WTC11 (cell line): Measurements from ENCODE around the gene TMIE. TPM values are rescaled to one million over a fixed set of nuclear protein-coding genes. Genes with fewer than 3 reads are reported as not detected.

Source experiments
- ATAC-seq: fragments of 200-7000 bp; cut with Tn5 transposase; 2 replicates; pipeline ENCODE4 v1.10.0; 2021; ENCODE audit warnings: mild to moderate bottlenecking, moderate library complexity
- CTCF ChIA-PET: fragments of 300-600 bp; sonication (Branson Sonifier 250); formaldehyde crosslinking; loops from one replicate; lab custom pipeline; 2021; ENCODE audit warnings: antibody characterized with exemption; lab: Charles Lee
- POLR2A ChIA-PET: fragments of 350-600 bp; sonication (Branson Sonifier 250); formaldehyde crosslinking; loops from one replicate; lab custom pipeline; 2021; ENCODE audit warnings: antibody characterized with exemption; lab: Charles Lee
- DNase-seq: peaks from one replicate; pipeline ENCODE4 v3.0.0; 2021; ENCODE audit warnings: low spot score
- H3K27ac Mint-ChIP-seq: 2 replicates; pipeline ENCODE4 v1.8.0; 2021; ENCODE audit warnings: mixed read lengths
- H3K27me3 Mint-ChIP-seq: 2 replicates; pipeline ENCODE4 v1.8.0; 2021; ENCODE audit warnings: low read depth, mild to moderate bottlenecking, moderate library complexity, mixed read lengths
- H3K36me3 Mint-ChIP-seq: 2 replicates; pipeline ENCODE4 v1.8.0; 2021; ENCODE audit warnings: mixed read lengths
- H3K4me1 Mint-ChIP-seq: 2 replicates; pipeline ENCODE4 v1.8.0; 2022; ENCODE audit warnings: mixed read lengths
- H3K4me3 Mint-ChIP-seq: 2 replicates; pipeline ENCODE4 v1.8.0; 2021; ENCODE audit warnings: mild to moderate bottlenecking, moderate library complexity, mixed read lengths
- H3K9me3 Mint-ChIP-seq: 2 replicates; pipeline ENCODE4 v1.8.0; 2021; ENCODE audit warnings: mixed read lengths
- CTCF ChIP-seq: fragments of 200-600 bp; IDR thresholded peaks from 2 replicates; pipeline ENCODE4 v1.8.0; 2022; ENCODE audit warnings: antibody characterized with exemption
- KAT7 ChIP-seq: sonication (generic); formaldehyde crosslinking; IDR thresholded peaks from 2 replicates; pipeline ENCODE4 v1.8.1; 2023; ENCODE audit warnings: missing genetic modification reagents, mild to moderate bottlenecking, borderline replicate concordance
- PRDM15 ChIP-seq: sonication (generic); formaldehyde crosslinking; IDR thresholded peaks from 2 replicates; pipeline ENCODE4 v1.8.0; 2022; ENCODE audit warnings: missing genetic modification reagents
- PRRX2 ChIP-seq: fragments of 250-450 bp; sonication (Bioruptor Pico); IDR thresholded peaks from 2 replicates; pipeline ENCODE4 v1.8.0; 2021; ENCODE audit warnings: mild to moderate bottlenecking
- RORB ChIP-seq: fragments of 250-450 bp; sonication (Bioruptor Pico); IDR thresholded peaks from 2 replicates; pipeline ENCODE4 v1.9.0; 2021; ENCODE audit warnings: mild to moderate bottlenecking
- TEAD1 ChIP-seq: sonication (generic); formaldehyde crosslinking; IDR thresholded peaks from 2 replicates; pipeline ENCODE4 v1.8.0; 2022; ENCODE audit warnings: mild to moderate bottlenecking, missing genetic modification reagents
- TP53 ChIP-seq: sonication (generic); formaldehyde crosslinking; IDR thresholded peaks from 2 replicates; pipeline ENCODE4 v1.8.1; 2023; ENCODE audit warnings: mild to moderate bottlenecking, missing genetic modification reagents
- ZBTB43 ChIP-seq: sonication (generic); formaldehyde crosslinking; IDR thresholded peaks from 2 replicates; pipeline ENCODE4 v1.8.1; 2023; ENCODE audit warnings: mild to moderate bottlenecking, missing genetic modification reagents
- ZNF121 ChIP-seq: sonication (generic); formaldehyde crosslinking; IDR thresholded peaks from 2 replicates; pipeline ENCODE4 v1.8.0; 2023; ENCODE audit warnings: missing genetic modification reagents
- ZNF416 ChIP-seq: fragments of 250-450 bp; sonication (Bioruptor Pico); IDR thresholded peaks from 2 replicates; pipeline ENCODE4 v1.9.0; 2021; ENCODE audit warnings: mild to moderate bottlenecking, inconsistent platforms
- total RNA-seq: library from RNA; stranded (reverse); gene quantifications from 3 replicates; pipeline ENCODE4 v1.2.3, GENCODE V29; 2021
- TF ChIP-seq, protein P1 (sequence below): sonication (generic); formaldehyde crosslinking; IDR thresholded peaks from 2 replicates; pipeline ENCODE4 v1.8.1; 2023; ENCODE audit warnings: mild to moderate bottlenecking, missing genetic modification reagents
- TF ChIP-seq, protein P2 (sequence below): sonication (generic); formaldehyde crosslinking; conservative IDR thresholded peaks from 2 replicates; pipeline ENCODE4 v1.8.1; 2023; ENCODE audit warnings: mild to moderate bottlenecking, low read depth, missing genetic modification reagents, moderate library complexity
- TF ChIP-seq, protein P3 (sequence below): fragments of 250-450 bp; sonication (Bioruptor Pico); IDR thresholded peaks from 2 replicates; pipeline ENCODE4 v1.9.0; 2021; ENCODE audit warnings: moderate library complexity, mild to moderate bottlenecking, inconsistent platforms, borderline replicate concordance

The TMIE gene
- total RNA-seq, 1 experiment from 2014 or later: 0.57 TPM

DNA sequence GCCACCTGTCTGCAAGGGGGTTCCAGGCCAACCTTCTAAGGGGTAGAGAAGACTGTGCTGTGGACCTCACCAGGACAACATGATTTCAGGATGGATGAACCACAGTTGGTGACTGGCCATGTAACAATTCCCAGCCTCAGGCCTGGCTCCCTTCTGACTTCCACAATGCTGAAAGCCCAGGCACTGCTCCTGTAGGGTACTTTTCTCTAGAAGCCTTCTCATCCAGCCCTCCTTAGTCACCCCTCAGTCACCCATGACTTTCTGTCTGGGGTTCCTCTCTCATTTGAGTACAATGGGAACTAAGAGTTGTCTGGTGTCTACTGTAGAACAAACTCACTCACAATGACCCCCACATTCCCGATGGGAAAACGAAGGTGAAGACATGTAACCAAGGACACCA, 16.3 kb upstream of the TMIE start (continued):
- TF ChIP-seq PRDM15 (CRISPR knock-in tag) (no peak), ZBTB43 (CRISPR knock-in tag) (no peak), ZNF416 (CRISPR knock-in tag) (no peak), TP53 (no peak)
- TF ChIP-seq, protein P1, sequence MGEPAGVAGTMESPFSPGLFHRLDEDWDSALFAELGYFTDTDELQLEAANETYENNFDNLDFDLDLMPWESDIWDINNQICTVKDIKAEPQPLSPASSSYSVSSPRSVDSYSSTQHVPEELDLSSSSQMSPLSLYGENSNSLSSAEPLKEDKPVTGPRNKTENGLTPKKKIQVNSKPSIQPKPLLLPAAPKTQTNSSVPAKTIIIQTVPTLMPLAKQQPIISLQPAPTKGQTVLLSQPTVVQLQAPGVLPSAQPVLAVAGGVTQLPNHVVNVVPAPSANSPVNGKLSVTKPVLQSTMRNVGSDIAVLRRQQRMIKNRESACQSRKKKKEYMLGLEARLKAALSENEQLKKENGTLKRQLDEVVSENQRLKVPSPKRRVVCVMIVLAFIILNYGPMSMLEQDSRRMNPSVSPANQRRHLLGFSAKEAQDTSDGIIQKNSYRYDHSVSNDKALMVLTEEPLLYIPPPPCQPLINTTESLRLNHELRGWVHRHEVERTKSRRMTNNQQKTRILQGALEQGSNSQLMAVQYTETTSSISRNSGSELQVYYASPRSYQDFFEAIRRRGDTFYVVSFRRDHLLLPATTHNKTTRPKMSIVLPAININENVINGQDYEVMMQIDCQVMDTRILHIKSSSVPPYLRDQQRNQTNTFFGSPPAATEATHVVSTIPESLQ (CRISPR knock-in tag): no peak

GRCh38 chr3:46685446-46685845, 15.7 kb upstream of the TMIE start:
- Mint-ChIP-seq H3K27ac (peak overlapping the region; percentile 47; the same call in 1 of the 2 replicates), H3K4me3 (no peak overlapping the region), H3K27me3 (peaks cover 3% of the 10 kb centered on the region; the same call in 1 of the 2 replicates)
- ATAC-seq: peak; percentile 67; the same call in 1 of the 2 replicates
- TF ChIP-seq ZNF121 (CRISPR knock-in tag): no peak
- no peak for TF ChIP-seq TEAD1 (CRISPR knock-in tag)
- TF ChIP-seq PRRX2 (CRISPR knock-in tag): no peak
- TF ChIP-seq, protein P2, sequence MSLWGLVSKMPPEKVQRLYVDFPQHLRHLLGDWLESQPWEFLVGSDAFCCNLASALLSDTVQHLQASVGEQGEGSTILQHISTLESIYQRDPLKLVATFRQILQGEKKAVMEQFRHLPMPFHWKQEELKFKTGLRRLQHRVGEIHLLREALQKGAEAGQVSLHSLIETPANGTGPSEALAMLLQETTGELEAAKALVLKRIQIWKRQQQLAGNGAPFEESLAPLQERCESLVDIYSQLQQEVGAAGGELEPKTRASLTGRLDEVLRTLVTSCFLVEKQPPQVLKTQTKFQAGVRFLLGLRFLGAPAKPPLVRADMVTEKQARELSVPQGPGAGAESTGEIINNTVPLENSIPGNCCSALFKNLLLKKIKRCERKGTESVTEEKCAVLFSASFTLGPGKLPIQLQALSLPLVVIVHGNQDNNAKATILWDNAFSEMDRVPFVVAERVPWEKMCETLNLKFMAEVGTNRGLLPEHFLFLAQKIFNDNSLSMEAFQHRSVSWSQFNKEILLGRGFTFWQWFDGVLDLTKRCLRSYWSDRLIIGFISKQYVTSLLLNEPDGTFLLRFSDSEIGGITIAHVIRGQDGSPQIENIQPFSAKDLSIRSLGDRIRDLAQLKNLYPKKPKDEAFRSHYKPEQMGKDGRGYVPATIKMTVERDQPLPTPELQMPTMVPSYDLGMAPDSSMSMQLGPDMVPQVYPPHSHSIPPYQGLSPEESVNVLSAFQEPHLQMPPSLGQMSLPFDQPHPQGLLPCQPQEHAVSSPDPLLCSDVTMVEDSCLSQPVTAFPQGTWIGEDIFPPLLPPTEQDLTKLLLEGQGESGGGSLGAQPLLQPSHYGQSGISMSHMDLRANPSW (CRISPR knock-in tag): no peak
- TF ChIP-seq, protein P3, sequence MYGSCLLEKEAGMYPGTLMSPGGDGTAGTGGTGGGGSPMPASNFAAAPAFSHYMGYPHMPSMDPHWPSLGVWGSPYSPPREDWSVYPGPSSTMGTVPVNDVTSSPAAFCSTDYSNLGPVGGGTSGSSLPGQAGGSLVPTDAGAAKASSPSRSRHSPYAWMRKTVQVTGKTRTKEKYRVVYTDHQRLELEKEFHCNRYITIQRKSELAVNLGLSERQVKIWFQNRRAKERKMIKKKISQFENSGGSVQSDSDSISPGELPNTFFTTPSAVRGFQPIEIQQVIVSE (CRISPR knock-in tag): no peak
- TF ChIP-seq, all 79 proteins: peak for 0
- no peaks in the 10 kb centered on the region for H3K36me3 Mint-ChIP-seq
- no peaks in the 10 kb centered on the region for H3K4me1 Mint-ChIP-seq
- no peaks in the 10 kb centered on the region for H3K9me3 Mint-ChIP-seq
- ChIA-PET CTCF (interaction anchor here (1.3 kb wide), 1 partner anchor 212 kb away, joined by 3 read pairs; no protein-coding TSS in a partner anchor), POLR2A (no interaction called here)
- DNase-seq: no peak

- peaks cover 22% of the 10 kb centered on the region for H3K4me1 Mint-ChIP-seq
- no peaks in the 10 kb centered on the region for H3K9me3 Mint-ChIP-seq
- no peak for DNase-seq
- no peak for TF ChIP-seq RORB (CRISPR knock-in tag)
- TF ChIP-seq CTCF: no peak
- TF ChIP-seq KAT7 (CRISPR knock-in tag): no peak
- no peak for TF ChIP-seq ZBTB43 (CRISPR knock-in tag)
- TF ChIP-seq, all 79 proteins: peak for 0
- no peak overlapping the region for H3K27ac Mint-ChIP-seq
- no peak overlapping the region for H3K4me3 Mint-ChIP-seq
- H3K36me3 Mint-ChIP-seq: no peaks in the 10 kb centered on the region
- ChIA-PET CTCF (interaction anchor here (0.8 to 1.9 kb wide), 5 partner anchors 27 to 241 kb away, joined by 3 to 5 read pairs (median 3); partner anchors contain the start of gene PRSS50), POLR2A (no interaction called here)
- ATAC-seq: no peak
- H3K27me3 Mint-ChIP-seq: peaks cover 25% of the 10 kb centered on the region
Measured at GRCh38 chr3:46690798-46691197, 10.4 kb upstream of the TMIE start.
